Gastroesophageal sphincter (tissue), 4 donors: ENCODE results near the gene AP4E1. TPM values are rescaled to one million over a fixed set of nuclear protein-coding genes. Genes with fewer than 3 reads are reported as not detected.
"Not testable (repeated sequence)": the region's sequence is repeated elsewhere in the genome, so short reads cannot be mapped to it uniquely, and the experiment has no call there.

Experiments used
- ATAC-seq: fragments of 150-250 bp; one replicate; pipeline ENCODE4 v1.9.1; 2016; ENCODE audit warnings: mild to moderate bottlenecking, moderate library complexity
- H3K27ac ChIP-seq, 4 donors: fragments of 200-600 bp; sonication (generic) in 3 of 4; 1 replicate in 3 of 4; 2 replicates in 1 of 4; pipeline ENCODE4 v1.5.1; 2016 to 2019
- H3K27me3 ChIP-seq: fragments of 200-600 bp; sonication (generic); one replicate; pipeline ENCODE4 v1.5.1; 2019
- H3K36me3 ChIP-seq, 2 donors: fragments of 200-600 bp; sonication (generic); one replicate each; pipeline ENCODE4 v1.5.1; 2019; ENCODE audit warnings: control low read depth in 1 of 2
- H3K4me1 ChIP-seq, 3 donors: fragments of 200-600 bp; sonication (generic); 1 replicate in 2 of 3; 2 replicates in 1 of 3; pipeline ENCODE4 v1.5.1; 2016 to 2019; ENCODE audit warnings: control low read depth in 2 of 3
- H3K4me3 ChIP-seq, 2 donors: fragments of 200-600 bp; sonication (generic); one replicate each; pipeline ENCODE4 v1.5.1; 2019; ENCODE audit warnings: mild to moderate bottlenecking in 1 of 2, moderate library complexity in 1 of 2
- H3K9me3 ChIP-seq, 3 donors: fragments of 200-600 bp; sonication (generic); one replicate each; pipeline ENCODE4 v1.5.1; 2017 to 2019; ENCODE audit warnings: control low read depth in 2 of 3
- EP300 ChIP-seq: sonication (generic); formaldehyde crosslinking; IDR thresholded peaks from one replicate; pipeline ENCODE4 v1.6.1; 2017; ENCODE audit warnings: antibody characterized with exemption, mild to moderate bottlenecking
- POLR2A ChIP-seq, 2 donors: fragments of 450-650 bp; IDR thresholded peaks; one replicate each; pipeline ENCODE4 v1.6.1; 2017; ENCODE audit warnings: antibody characterized with exemption in 2 of 2, mild to moderate bottlenecking in 2 of 2, moderate library complexity in 1 of 2
- POLR2AphosphoS5 ChIP-seq: sonication (generic); formaldehyde crosslinking; IDR thresholded peaks from one replicate; pipeline ENCODE4 v1.6.1; 2017; ENCODE audit warnings: antibody characterized with exemption
- WGBS, 2 donors: methylation state at CpG; one replicate each; pipeline ENCODE4 v1.1.5; 2018; ENCODE audit warnings: low coverage in 1 of 2; 5-methylcytosine and 5-hydroxymethylcytosine counted together
- total RNA-seq, 4 donors: library from RNA; depleted of rRNA; stranded (reverse); fragments of >200 nt; gene quantifications; one replicate each; pipeline ENCODE4 v1.1.0, GENCODE V29; 2016
- TF ChIP-seq, protein P1 (sequence below), 4 experiments: fragments of 200-600 bp in 2 of 4; fragments of 450-650 bp in 2 of 4; sonication (generic) in 1 of 4; IDR thresholded peaks; one replicate each; pipeline ENCODE4 v1.5.1; 2017 to 2019; ENCODE audit warnings: antibody characterized with exemption in 4 of 4, mild to moderate bottlenecking in 2 of 4, moderate library complexity in 2 of 4

The AP4E1 gene
- total RNA-seq, 4 donors from 2014 or later, result 10.6 to 18.5 (median 14.0) TPM

DNA sequence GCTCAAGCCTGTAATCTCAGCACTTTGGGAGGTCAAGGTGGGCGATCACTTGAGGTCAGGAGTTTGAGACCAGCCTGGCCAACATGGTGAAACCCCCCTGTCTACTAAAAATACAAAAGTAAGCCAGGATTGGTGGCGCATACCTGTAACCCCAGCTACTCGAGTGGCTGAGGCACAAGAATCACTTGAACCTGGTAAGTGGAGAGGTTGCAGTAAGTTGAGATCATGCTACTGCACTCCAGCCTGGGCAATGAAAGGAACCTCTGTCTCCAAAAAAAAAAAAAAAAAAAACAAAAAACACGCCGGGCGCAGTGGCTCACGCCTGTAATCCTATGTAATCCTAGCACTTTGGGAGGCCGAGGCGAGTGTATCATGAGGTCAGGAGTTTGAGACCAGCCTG is 18.9 kb upstream of the AP4E1 start:
- no peak for TF ChIP-seq EP300
- no peak for TF ChIP-seq POLR2AphosphoS5
- TF ChIP-seq POLR2A (IDR thresholded peaks at IDR 0.05), result no peak
- TF ChIP-seq, protein P1, sequence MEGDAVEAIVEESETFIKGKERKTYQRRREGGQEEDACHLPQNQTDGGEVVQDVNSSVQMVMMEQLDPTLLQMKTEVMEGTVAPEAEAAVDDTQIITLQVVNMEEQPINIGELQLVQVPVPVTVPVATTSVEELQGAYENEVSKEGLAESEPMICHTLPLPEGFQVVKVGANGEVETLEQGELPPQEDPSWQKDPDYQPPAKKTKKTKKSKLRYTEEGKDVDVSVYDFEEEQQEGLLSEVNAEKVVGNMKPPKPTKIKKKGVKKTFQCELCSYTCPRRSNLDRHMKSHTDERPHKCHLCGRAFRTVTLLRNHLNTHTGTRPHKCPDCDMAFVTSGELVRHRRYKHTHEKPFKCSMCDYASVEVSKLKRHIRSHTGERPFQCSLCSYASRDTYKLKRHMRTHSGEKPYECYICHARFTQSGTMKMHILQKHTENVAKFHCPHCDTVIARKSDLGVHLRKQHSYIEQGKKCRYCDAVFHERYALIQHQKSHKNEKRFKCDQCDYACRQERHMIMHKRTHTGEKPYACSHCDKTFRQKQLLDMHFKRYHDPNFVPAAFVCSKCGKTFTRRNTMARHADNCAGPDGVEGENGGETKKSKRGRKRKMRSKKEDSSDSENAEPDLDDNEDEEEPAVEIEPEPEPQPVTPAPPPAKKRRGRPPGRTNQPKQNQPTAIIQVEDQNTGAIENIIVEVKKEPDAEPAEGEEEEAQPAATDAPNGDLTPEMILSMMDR (IDR thresholded peaks at IDR 0.05), result no peak
- Histone ChIP-seq H3K27ac (no peak overlapping the region), H3K36me3 (no peaks in the 10 kb centered on the region), H3K27me3 (no peaks in the 10 kb centered on the region), H3K9me3 (peaks cover 0 to 10% (median 0%) of the 10 kb centered on the region in 3 donors), H3K4me1 (peaks cover 0 to 13% (median 0%) of the 10 kb centered on the region in 3 donors), H3K4me3 (no peak overlapping the region)
- WGBS, 2 donors, result 92 to 100% methylated on average over 3 to 8 of the region's 9 CpGs
- no peak for ATAC-seq

GRCh38 chr15:50890751-50891150 is 17.7 kb upstream of the AP4E1 start:
- Histone ChIP-seq H3K27me3 (no peaks in the 10 kb centered on the region), H3K27ac (no peak overlapping the region), H3K4me1 (peaks cover 0 to 2% (median 0%) of the 10 kb centered on the region in 3 donors), H3K9me3 (peaks cover 0 to 10% (median 0%) of the 10 kb centered on the region in 3 donors), H3K36me3 (no peaks in the 10 kb centered on the region), H3K4me3 (no peak overlapping the region)
- TF ChIP-seq EP300, result no peak
- TF ChIP-seq POLR2AphosphoS5, result no peak
- TF ChIP-seq, protein P1 (IDR thresholded peaks at IDR 0.05), result no peak
- TF ChIP-seq POLR2A (IDR thresholded peaks at IDR 0.05), result no peak
- WGBS, 2 donors, result 85 to 100% methylated on average over 2 to 5 of the region's 5 CpGs
- no peak for ATAC-seq

DNA sequence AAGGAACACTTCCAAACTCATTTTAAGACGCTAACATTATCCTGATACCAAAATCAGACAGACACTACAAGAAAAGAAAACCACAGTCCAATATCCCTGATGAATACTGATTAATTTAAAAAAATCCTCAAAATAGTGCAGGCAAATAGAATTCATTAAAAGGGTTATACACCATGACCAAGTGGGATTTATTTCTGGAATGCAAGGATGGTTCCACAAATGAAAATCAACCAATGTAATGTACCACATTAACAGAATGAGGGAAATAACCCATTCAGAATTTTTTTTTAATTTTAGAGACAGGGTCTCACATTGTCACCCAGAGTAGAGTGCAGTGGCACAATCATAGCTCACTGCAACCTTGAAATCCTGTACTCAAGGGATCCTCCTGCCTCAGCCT is 17.3 kb upstream of the AP4E1 start:
- H3K27me3 ChIP-seq, result no peaks in the 10 kb centered on the region
- WGBS, 2 donors, result 78 to 86% methylated on average over 1 of the region's 1 CpG
- H3K4me1 ChIP-seq, result no peaks in the 10 kb centered on the region
- H3K4me3 ChIP-seq, result no peak overlapping the region
- H3K36me3 ChIP-seq, result no peaks in the 10 kb centered on the region
- TF ChIP-seq POLR2AphosphoS5 (no peak), POLR2A (IDR thresholded peaks at IDR 0.05) (no peak), EP300 (no peak)
- TF ChIP-seq, protein P1 (IDR thresholded peaks at IDR 0.05), result no peak
- H3K9me3 ChIP-seq, result peaks cover 0 to 10% (median 0%) of the 10 kb centered on the region in 3 donors
- no peak overlapping the region for H3K27ac ChIP-seq
- no peak for ATAC-seq

DNA sequence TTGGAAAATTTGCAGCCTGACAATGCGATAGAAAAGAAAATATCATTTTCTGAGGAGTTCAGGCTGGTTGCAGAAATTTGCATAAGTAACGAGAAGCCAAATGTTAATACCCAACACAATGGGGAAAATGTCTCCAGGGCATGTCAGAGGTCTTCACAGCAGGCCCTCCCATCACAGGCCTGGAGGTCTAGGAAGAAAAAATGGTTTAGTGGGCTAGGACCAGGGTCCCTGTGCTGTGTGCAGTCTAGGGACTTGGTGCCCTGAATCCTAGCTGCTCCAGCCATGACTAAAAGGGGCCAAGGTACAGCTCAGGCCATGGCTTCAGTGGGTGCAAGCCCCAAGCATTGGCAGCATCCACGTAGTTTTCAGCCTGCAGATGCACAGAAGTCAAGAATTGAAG is 14.5 kb upstream of the AP4E1 start:
- 85 to 94% methylated on average over 2 to 3 of the region's 3 CpGs for WGBS, 2 donors

GRCh38 chr15:50901390-50901789 is 7.1 kb upstream of the AP4E1 start:
- not testable (repeated sequence) for H3K36me3 ChIP-seq, H3K9me3 ChIP-seq, ATAC-seq, H3K4me3 ChIP-seq, H3K27ac ChIP-seq, H3K4me1 ChIP-seq, H3K27me3 ChIP-seq
- WGBS, 2 donors, result 89 to 97% methylated on average over 6 to 8 of the region's 8 CpGs

More for the DNA sequence above, 14.5 kb upstream of the AP4E1 start:
- TF ChIP-seq EP300 (no peak), POLR2AphosphoS5 (no peak), POLR2A (IDR thresholded peaks at IDR 0.05) (no peak)
- TF ChIP-seq, protein P1 (IDR thresholded peaks at IDR 0.05), result no peak
- H3K27ac ChIP-seq, result no peak overlapping the region
- ATAC-seq, result no peak
- H3K4me1 ChIP-seq, result no peaks in the 10 kb centered on the region
- H3K27me3 ChIP-seq, result no peaks in the 10 kb centered on the region
- H3K36me3 ChIP-seq, result no peaks in the 10 kb centered on the region
- peaks cover 0 to 10% (median 0%) of the 10 kb centered on the region in 3 donors for H3K9me3 ChIP-seq
- H3K4me3 ChIP-seq, result no peak overlapping the region
